ENCODE results near the gene KLHL41.

DNA sequence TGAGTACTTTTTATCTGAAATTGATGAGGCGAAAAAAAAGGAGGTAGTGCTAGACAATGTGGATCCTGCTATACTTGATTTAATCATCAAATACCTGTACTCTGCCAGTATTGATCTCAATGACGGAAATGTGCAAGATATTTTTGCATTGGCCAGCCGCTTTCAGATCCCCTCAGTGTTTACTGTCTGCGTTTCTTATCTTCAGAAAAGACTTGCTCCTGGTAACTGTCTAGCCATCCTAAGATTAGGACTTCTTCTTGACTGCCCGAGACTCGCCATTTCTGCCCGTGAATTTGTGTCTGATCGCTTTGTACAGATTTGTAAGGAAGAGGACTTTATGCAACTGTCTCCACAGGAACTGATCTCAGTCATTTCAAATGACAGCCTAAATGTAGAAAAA is 453 bp downstream of the KLHL41 start:
- TF ChIP-seq EZH2 (IDR thresholded peaks at IDR 0.05; ENCODE audit: low read length, unreplicated experiment) (no peak), EZH2phosphoT487 (IDR thresholded peaks at IDR 0.05; ENCODE audit: borderline replicate concordance, low read length) (no peak)
- TF ChIP-seq, protein P1, sequence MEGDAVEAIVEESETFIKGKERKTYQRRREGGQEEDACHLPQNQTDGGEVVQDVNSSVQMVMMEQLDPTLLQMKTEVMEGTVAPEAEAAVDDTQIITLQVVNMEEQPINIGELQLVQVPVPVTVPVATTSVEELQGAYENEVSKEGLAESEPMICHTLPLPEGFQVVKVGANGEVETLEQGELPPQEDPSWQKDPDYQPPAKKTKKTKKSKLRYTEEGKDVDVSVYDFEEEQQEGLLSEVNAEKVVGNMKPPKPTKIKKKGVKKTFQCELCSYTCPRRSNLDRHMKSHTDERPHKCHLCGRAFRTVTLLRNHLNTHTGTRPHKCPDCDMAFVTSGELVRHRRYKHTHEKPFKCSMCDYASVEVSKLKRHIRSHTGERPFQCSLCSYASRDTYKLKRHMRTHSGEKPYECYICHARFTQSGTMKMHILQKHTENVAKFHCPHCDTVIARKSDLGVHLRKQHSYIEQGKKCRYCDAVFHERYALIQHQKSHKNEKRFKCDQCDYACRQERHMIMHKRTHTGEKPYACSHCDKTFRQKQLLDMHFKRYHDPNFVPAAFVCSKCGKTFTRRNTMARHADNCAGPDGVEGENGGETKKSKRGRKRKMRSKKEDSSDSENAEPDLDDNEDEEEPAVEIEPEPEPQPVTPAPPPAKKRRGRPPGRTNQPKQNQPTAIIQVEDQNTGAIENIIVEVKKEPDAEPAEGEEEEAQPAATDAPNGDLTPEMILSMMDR (conservative IDR thresholded peaks at IDR 0.05; ENCODE audit: low read depth, low read length): no peak
